ENCODE results near the gene CDK5RAP2. TPM values are rescaled to one million over a fixed set of nuclear protein-coding genes. Genes with fewer than 3 reads are reported as not detected.
A peak's percentile ranks its signal among the peaks of the same experiment; 100 is the strongest.
"Not testable (repeated sequence)": the region's sequence is repeated elsewhere in the genome, so short reads cannot be mapped to it uniquely, and the experiment has no call there.

Gene CDK5RAP2
- total RNA-seq, 1 experiment from 2014 or later, result 33.2 TPM

GRCh38 chr9:120465685-120466407 lies 114.1 kb downstream of the CDK5RAP2 start:
- Histone ChIP-seq H3K4me3 (ENCODE audit: insufficient read depth, low read depth, low read length) (no peak overlapping the region), H3K27me3 (ENCODE audit: control insufficient read depth, insufficient read depth, low read length) (no peaks in the 10 kb centered on the region), H3K36me3 (replicated peaks; ENCODE audit: control insufficient read depth, insufficient read depth, low read length) (peaks cover 1% of the 10 kb centered on the region; the same call in 1 of the 2 replicates)
- DNase-seq, result no peak

- no peak overlapping the region for H3K4me3 ChIP-seq (ENCODE audit: insufficient read depth, low read depth, low read length)
- peaks cover 1% of the 10 kb centered on the region; the same call in 1 of the 2 replicates for H3K36me3 ChIP-seq (replicated peaks; ENCODE audit: control insufficient read depth, insufficient read depth, low read length)
- DNase-seq, result no peak
- no peaks in the 10 kb centered on the region for H3K27me3 ChIP-seq (ENCODE audit: control insufficient read depth, insufficient read depth, low read length)
Observed at GRCh38 chr9:120464887-120465421, 115.0 kb downstream of the CDK5RAP2 start.

GRCh38 chr9:120464176-120464886 lies 115.6 kb downstream of the CDK5RAP2 start:
- H3K4me3 ChIP-seq (ENCODE audit: insufficient read depth, low read depth, low read length), result no peak overlapping the region
- no peaks in the 10 kb centered on the region for H3K27me3 ChIP-seq (ENCODE audit: control insufficient read depth, insufficient read depth, low read length)
- peaks cover 1% of the 10 kb centered on the region; the same call in 1 of the 2 replicates for H3K36me3 ChIP-seq (replicated peaks; ENCODE audit: control insufficient read depth, insufficient read depth, low read length)
- no peak for DNase-seq

- no peaks in the 10 kb centered on the region for H3K27me3 ChIP-seq (ENCODE audit: control insufficient read depth, insufficient read depth, low read length)
- peaks cover 1% of the 10 kb centered on the region; the same call in 1 of the 2 replicates for H3K36me3 ChIP-seq (replicated peaks; ENCODE audit: control insufficient read depth, insufficient read depth, low read length)
- DNase-seq, result no peak
- H3K4me3 ChIP-seq (ENCODE audit: insufficient read depth, low read depth, low read length), result no peak overlapping the region
Observed at GRCh38 chr9:120463765-120464164, 116.2 kb downstream of the CDK5RAP2 start.

- not testable (repeated sequence) for H3K27me3 ChIP-seq (ENCODE audit: control insufficient read depth, insufficient read depth, low read length); H3K4me3 ChIP-seq (ENCODE audit: insufficient read depth, low read depth, low read length); H3K36me3 ChIP-seq (replicated peaks; ENCODE audit: control insufficient read depth, insufficient read depth, low read length); DNase-seq
Observed at GRCh38 chr9:120461677-120462076, 118.3 kb downstream of the CDK5RAP2 start.

GRCh38 chr9:120456218-120456617 lies 123.7 kb downstream of the CDK5RAP2 start:
- Histone ChIP-seq H3K36me3 (replicated peaks; ENCODE audit: control insufficient read depth, insufficient read depth, low read length) (peaks cover 8% of the 10 kb centered on the region), H3K4me3 (ENCODE audit: insufficient read depth, low read depth, low read length) (no peak overlapping the region), H3K27me3 (ENCODE audit: control insufficient read depth, insufficient read depth, low read length) (no peaks in the 10 kb centered on the region)
- DNase-seq, result peak; percentile 33

- no peak overlapping the region for H3K4me3 ChIP-seq (ENCODE audit: insufficient read depth, low read depth, low read length)
- peaks cover 9% of the 10 kb centered on the region for H3K36me3 ChIP-seq (replicated peaks; ENCODE audit: control insufficient read depth, insufficient read depth, low read length)
- DNase-seq, result no peak
- H3K27me3 ChIP-seq (ENCODE audit: control insufficient read depth, insufficient read depth, low read length), result no peaks in the 10 kb centered on the region
Observed at GRCh38 chr9:120454467-120454866, 125.5 kb downstream of the CDK5RAP2 start.

GRCh38 chr9:120453792-120454191 lies 126.2 kb downstream of the CDK5RAP2 start:
- no peaks in the 10 kb centered on the region for H3K27me3 ChIP-seq (ENCODE audit: control insufficient read depth, insufficient read depth, low read length)
- H3K4me3 ChIP-seq (ENCODE audit: insufficient read depth, low read depth, low read length), result no peak overlapping the region
- H3K36me3 ChIP-seq (replicated peaks; ENCODE audit: control insufficient read depth, insufficient read depth, low read length), result peaks cover 9% of the 10 kb centered on the region
- DNase-seq, result no peak

- Histone ChIP-seq H3K27me3 (ENCODE audit: control insufficient read depth, insufficient read depth, low read length) (no peaks in the 10 kb centered on the region), H3K4me3 (ENCODE audit: insufficient read depth, low read depth, low read length) (no peak overlapping the region), H3K36me3 (replicated peaks; ENCODE audit: control insufficient read depth, insufficient read depth, low read length) (peaks cover 7% of the 10 kb centered on the region)
- no peak for DNase-seq
Observed at GRCh38 chr9:120452631-120453030, 127.3 kb downstream of the CDK5RAP2 start.

- DNase-seq, result no peak
- Histone ChIP-seq H3K27me3 (ENCODE audit: control insufficient read depth, insufficient read depth, low read length) (no peaks in the 10 kb centered on the region), H3K4me3 (ENCODE audit: insufficient read depth, low read depth, low read length) (no peak overlapping the region), H3K36me3 (replicated peaks; ENCODE audit: control insufficient read depth, insufficient read depth, low read length) (peaks cover 7% of the 10 kb centered on the region)
Observed at GRCh38 chr9:120450916-120451315, 129.1 kb downstream of the CDK5RAP2 start.

- H3K36me3 ChIP-seq (replicated peaks; ENCODE audit: control insufficient read depth, insufficient read depth, low read length), result peaks cover 6% of the 10 kb centered on the region
- no peak for DNase-seq
- H3K27me3 ChIP-seq (ENCODE audit: control insufficient read depth, insufficient read depth, low read length), result no peaks in the 10 kb centered on the region
- no peak overlapping the region for H3K4me3 ChIP-seq (ENCODE audit: insufficient read depth, low read depth, low read length)
Observed at GRCh38 chr9:120449566-120449965, 130.4 kb downstream of the CDK5RAP2 start.

GRCh38 chr9:120447959-120448500 lies 131.9 kb downstream of the CDK5RAP2 start:
- peaks cover 5% of the 10 kb centered on the region for H3K36me3 ChIP-seq (replicated peaks; ENCODE audit: control insufficient read depth, insufficient read depth, low read length)
- no peak overlapping the region for H3K4me3 ChIP-seq (ENCODE audit: insufficient read depth, low read depth, low read length)
- H3K27me3 ChIP-seq (ENCODE audit: control insufficient read depth, insufficient read depth, low read length), result no peaks in the 10 kb centered on the region
- no peak for DNase-seq

GRCh38 chr9:120446671-120447070 lies 133.3 kb downstream of the CDK5RAP2 start:
- Histone ChIP-seq H3K27me3 (ENCODE audit: control insufficient read depth, insufficient read depth, low read length) (no peaks in the 10 kb centered on the region), H3K36me3 (replicated peaks; ENCODE audit: control insufficient read depth, insufficient read depth, low read length) (peaks cover 7% of the 10 kb centered on the region), H3K4me3 (ENCODE audit: insufficient read depth, low read depth, low read length) (no peak overlapping the region)
- DNase-seq, result no peak

GRCh38 chr9:120443976-120444375 lies 136.0 kb downstream of the CDK5RAP2 start:
- Histone ChIP-seq H3K36me3 (replicated peaks; ENCODE audit: control insufficient read depth, insufficient read depth, low read length) (peaks cover 12% of the 10 kb centered on the region), H3K4me3 (ENCODE audit: insufficient read depth, low read depth, low read length) (no peak overlapping the region), H3K27me3 (ENCODE audit: control insufficient read depth, insufficient read depth, low read length) (no peaks in the 10 kb centered on the region)
- DNase-seq, result no peak

- Histone ChIP-seq H3K4me3 (ENCODE audit: insufficient read depth, low read depth, low read length) (no peak overlapping the region), H3K36me3 (replicated peaks; ENCODE audit: control insufficient read depth, insufficient read depth, low read length) (peaks cover 16% of the 10 kb centered on the region), H3K27me3 (ENCODE audit: control insufficient read depth, insufficient read depth, low read length) (no peaks in the 10 kb centered on the region)
- DNase-seq, result no peak
Observed at GRCh38 chr9:120443489-120443888, 136.5 kb downstream of the CDK5RAP2 start.

Measured in H7 (cell line).